CD4-positive, alpha-beta memory T cell (primary cell): Measurements from ENCODE around the gene BST2. TPM values are rescaled to one million over a fixed set of nuclear protein-coding genes. Genes with fewer than 3 reads are reported as not detected.

ENCODE experiments used
- CTCF ChIA-PET: fragments of 350-600 bp; sonication (Branson Sonifier 250); formaldehyde crosslinking; loops from one replicate; lab custom pipeline; 2021; ENCODE audit warnings: inconsistent platforms; ENCODE audit not compliant: partially characterized antibody; lab: Charles Lee
- POLR2A ChIA-PET: fragments of 350-600 bp; sonication (Branson Sonifier 250); formaldehyde crosslinking; loops from one replicate; lab custom pipeline; 2021; ENCODE audit not compliant: partially characterized antibody; lab: Charles Lee
- DNase-seq, 5 donors: peaks; one replicate each; pipeline versions ENCODE4 v3.0.0 to v3.0.0-alpha.2; 2020 to 2022; ENCODE audit warnings: mixed read lengths in 1 of 5
- H3K27ac ChIP-seq: one replicate; pipeline ENCODE4 v1.7.0; 2013; ENCODE audit warnings: low read depth, low read length
- H3K27me3 ChIP-seq: 2 replicates; pipeline ENCODE4 v1.7.0; 2013; ENCODE audit warnings: mild to moderate bottlenecking, low read length, moderate library complexity; ENCODE audit not compliant: insufficient read depth
- H3K36me3 ChIP-seq: 2 replicates; pipeline ENCODE4 v1.7.0; 2013; ENCODE audit warnings: mild to moderate bottlenecking, low read length, moderate library complexity; ENCODE audit not compliant: insufficient read depth
- H3K4me1 ChIP-seq: 2 replicates; pipeline ENCODE4 v1.7.0; 2013; ENCODE audit warnings: mild to moderate bottlenecking, low read length, moderate library complexity; ENCODE audit not compliant: insufficient read depth
- H3K4me3 ChIP-seq, 2 donors: one replicate each; pipeline ENCODE4 v1.7.0; 2013; ENCODE audit warnings: low read length in 2 of 2, mild to moderate bottlenecking in 1 of 2
- H3K9me3 ChIP-seq, 2 donors: one replicate each; pipeline ENCODE4 v1.7.0; 2013; ENCODE audit warnings: low read length in 2 of 2, control low read depth in 1 of 2; ENCODE audit not compliant: control insufficient read depth in 1 of 2
- H3K27ac Mint-ChIP-seq, 7 donors: one replicate each; pipeline ENCODE4 v1.8.0; 2020 to 2021; ENCODE audit warnings: mixed read lengths in 7 of 7, mild to moderate bottlenecking in 6 of 7, inconsistent platforms in 3 of 7, moderate library complexity in 3 of 7
- H3K27me3 Mint-ChIP-seq, 2 donors: one replicate each; pipeline ENCODE4 v1.8.0; 2020 to 2021; ENCODE audit warnings: mixed read lengths in 2 of 2
- H3K36me3 Mint-ChIP-seq, 2 donors: one replicate each; pipeline ENCODE4 v1.8.0; 2020 to 2021; ENCODE audit warnings: mixed read lengths in 2 of 2, inconsistent platforms in 1 of 2, mild to moderate bottlenecking in 1 of 2
- H3K4me1 Mint-ChIP-seq, 4 donors: one replicate each; pipeline ENCODE4 v1.8.0; 2020 to 2021; ENCODE audit warnings: mixed read lengths in 4 of 4, mild to moderate bottlenecking in 1 of 4
- H3K4me3 Mint-ChIP-seq, 8 donors: one replicate each; pipeline ENCODE4 v1.8.0; 2020 to 2021; ENCODE audit warnings: mixed read lengths in 8 of 8, mild to moderate bottlenecking in 7 of 8, moderate library complexity in 6 of 8, inconsistent platforms in 3 of 8
- H3K9me3 Mint-ChIP-seq, 8 donors: one replicate each; pipeline ENCODE4 v1.8.0; 2020 to 2021; ENCODE audit warnings: mixed read lengths in 8 of 8, mild to moderate bottlenecking in 5 of 8, inconsistent platforms in 3 of 8, moderate library complexity in 1 of 8
- intact Hi-C: fragments of 100-400 bp; cut with micrococcal nuclease; formaldehyde crosslinking; loops from one replicate; pipeline ENCODE4 v1.15.1; 2023
- polyA plus RNA-seq, 2 donors: library from polyadenylated mRNA; unstranded; fragments of 300-500 nt; fragmentation: Illumina TruSeq; gene quantifications; one replicate each; pipeline ENCODE4 v1.2.3, GENCODE V29; 2021
- total RNA-seq, 2 experiments: library from RNA; stranded (reverse); gene quantifications; one replicate each; pipeline ENCODE4 v1.2.3, GENCODE V29; 2021

BST2 gene, protein sequence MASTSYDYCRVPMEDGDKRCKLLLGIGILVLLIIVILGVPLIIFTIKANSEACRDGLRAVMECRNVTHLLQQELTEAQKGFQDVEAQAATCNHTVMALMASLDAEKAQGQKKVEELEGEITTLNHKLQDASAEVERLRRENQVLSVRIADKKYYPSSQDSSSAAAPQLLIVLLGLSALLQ
- 10 to 100 TPM; 55.9 TPM for total RNA-seq
- 100 to 1,000 TPM; 143 to 173 TPM for polyA plus RNA-seq

DNA sequence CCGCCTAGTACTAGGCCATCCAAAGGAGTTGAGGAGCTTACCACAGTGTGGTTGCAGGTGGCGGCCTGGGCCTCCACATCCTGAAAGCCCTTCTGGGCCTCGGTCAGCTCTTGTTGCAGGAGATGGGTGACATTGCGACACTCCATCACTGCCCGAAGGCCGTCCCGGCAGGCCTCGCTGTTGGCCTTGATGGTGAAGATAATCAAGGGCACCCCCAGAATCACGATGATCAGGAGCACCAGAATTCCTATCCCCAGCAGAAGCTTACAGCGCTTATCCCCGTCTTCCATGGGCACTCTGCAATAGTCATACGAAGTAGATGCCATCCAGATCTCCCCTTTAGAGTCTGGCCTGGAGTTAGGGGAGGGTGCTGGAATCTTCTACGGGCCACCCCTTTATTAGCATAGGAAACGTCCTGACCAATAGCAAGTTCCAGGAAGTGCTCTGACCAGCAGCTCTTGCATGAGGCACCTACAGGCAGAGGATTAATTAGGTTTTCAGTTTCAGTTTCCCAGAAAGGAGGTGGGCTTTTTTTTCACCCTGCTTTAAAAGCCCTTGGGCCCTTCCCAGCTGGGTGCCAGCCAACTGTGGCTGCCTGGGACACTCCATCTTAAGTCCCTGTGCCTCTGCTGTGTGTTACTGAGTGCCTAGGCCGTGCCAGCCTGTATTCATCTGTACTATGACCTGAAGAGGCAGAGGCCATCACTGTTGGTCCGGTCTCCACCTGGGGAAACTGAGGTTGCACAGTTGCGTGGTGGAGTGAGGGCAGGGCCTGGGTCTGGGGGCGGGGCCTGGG, at the start of gene BST2:
Gene BST2, minus strand, starts transcription at position 381 of the 796 bp plus-strand sequence. Its CDS starts 55 bp downstream, at position 326.
- Histone ChIP-seq H3K9me3 (no peaks in the 10 kb centered on the region), H3K36me3 (peaks cover 8% of the 10 kb centered on the region), H3K27me3 (no peaks in the 10 kb centered on the region), H3K4me1 (peaks cover 32% of the 10 kb centered on the region), H3K4me3 (peak within 1 kb of the TSS; percentile 93 to 98), H3K27ac (peak within 1 kb of the TSS; percentile 88)
- ChIA-PET POLR2A (interaction anchor here (0.7 to 5.7 kb wide), 8 partner anchors 9 to 396 kb away, joined by 3 to 87 read pairs (median 5); partner anchors contain the start of genes ANO8, MVB12A and TMEM221), CTCF (interaction anchor here (0.6 to 4.4 kb wide), 10 partner anchors 10 to 170 kb away, joined by 3 to 25 read pairs (median 3); partner anchors contain the start of genes CCDC194 and MVB12A)
- peak within 1 kb of the TSS; percentile 93 to 96 (median 94) for H3K27ac Mint-ChIP-seq
- no peaks in the 10 kb centered on the region for H3K27me3 Mint-ChIP-seq
- intact Hi-C loops, result loop anchor here (1.0 to 5.0 kb wide), 3 partner anchors 14 to 98 kb away; partner anchors contain the start of genes DDA1, GTPBP3 and MRPL34
- H3K4me3 Mint-ChIP-seq, result peak within 1 kb of the TSS; percentile 94 to 98 (median 94)
- H3K9me3 Mint-ChIP-seq, result no peaks in the 10 kb centered on the region
- H3K4me1 Mint-ChIP-seq, result peaks cover 20 to 45% (median 29%) of the 10 kb centered on the region in 4 donors
- DNase-seq, result peak; percentile 60 to 80 (median 65)
- H3K36me3 Mint-ChIP-seq, result peaks cover 3 to 27% of the 10 kb centered on the region in 2 donors

DNA sequence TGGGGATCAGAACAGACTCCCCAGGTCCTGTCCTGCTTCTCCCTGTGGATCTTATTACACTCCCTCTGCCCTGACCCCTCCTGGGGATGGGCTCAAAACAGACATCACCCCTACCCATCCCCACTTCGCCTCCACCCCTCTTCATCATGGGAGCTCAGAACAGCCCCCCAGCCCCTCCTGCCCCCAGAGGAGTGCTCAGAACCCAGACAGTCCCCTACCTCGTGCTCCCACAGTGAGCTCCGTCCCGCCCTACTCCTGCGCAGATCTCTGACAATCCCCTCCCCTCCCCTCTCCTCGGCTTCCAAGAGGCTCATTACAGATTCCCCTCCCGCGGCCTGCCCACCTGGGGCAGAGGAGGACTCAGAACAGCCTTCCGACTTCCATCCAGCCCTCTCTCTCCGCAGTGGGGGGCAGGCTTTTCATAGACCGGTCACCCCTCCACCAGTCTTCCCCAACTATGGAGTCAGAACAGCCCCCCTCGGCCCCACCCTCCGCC, 49.2 kb upstream of the BST2 start:
- peak overlapping the region in 2 of 8 donors; percentile 26 to 30 for H3K4me3 Mint-ChIP-seq
- ChIA-PET CTCF (interaction anchor here (1.0 to 1.6 kb wide), 3 partner anchors 10 to 119 kb away, joined by 4 to 8 read pairs (median 7); no protein-coding TSS in a partner anchor), POLR2A (no interaction called here)
- no peaks in the 10 kb centered on the region for H3K9me3 ChIP-seq
- H3K27ac Mint-ChIP-seq, result no peak overlapping the region
- H3K9me3 Mint-ChIP-seq, result peaks cover 0 to 2% (median 0%) of the 10 kb centered on the region in 8 donors
- DNase-seq, result no peak
- intact Hi-C loops, result no loop called here
- H3K27ac ChIP-seq, result no peak overlapping the region
- peaks cover 18% of the 10 kb centered on the region for H3K27me3 ChIP-seq
- H3K36me3 ChIP-seq, result no peaks in the 10 kb centered on the region
- no peak overlapping the region for H3K4me3 ChIP-seq
- H3K4me1 ChIP-seq, result peaks cover 15% of the 10 kb centered on the region
- peaks cover 25 to 35% of the 10 kb centered on the region in 2 donors for H3K27me3 Mint-ChIP-seq
- no peaks in the 10 kb centered on the region for H3K36me3 Mint-ChIP-seq
- H3K4me1 Mint-ChIP-seq, result peaks cover 8 to 17% (median 11%) of the 10 kb centered on the region in 4 donors

DNA sequence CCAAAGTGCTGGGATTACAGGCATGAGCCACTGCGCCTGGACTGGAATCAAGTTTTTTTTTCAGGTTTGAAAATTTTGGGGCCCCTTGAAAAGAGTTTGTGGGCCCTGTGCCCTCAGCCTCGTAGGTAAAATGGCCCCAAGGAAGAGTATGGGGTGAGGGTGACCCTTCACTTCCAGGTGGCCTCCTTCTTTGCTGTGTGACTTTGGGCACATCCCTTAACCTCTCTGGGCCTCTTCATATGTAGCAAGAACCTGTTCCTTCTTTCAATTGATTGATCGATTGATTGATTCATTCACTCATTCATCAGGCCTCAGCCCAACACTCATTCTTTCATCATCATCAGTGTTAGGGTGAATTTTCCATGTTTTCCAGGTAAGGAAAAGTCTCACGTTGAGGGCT, 46.4 kb upstream of the BST2 start:
- CTCF ChIA-PET, result interaction anchor here (1.6 kb wide), 1 partner anchor 57 kb away, joined by 3 read pairs; the partner anchor contains the start of gene CCDC194
- H3K36me3 ChIP-seq, result no peaks in the 10 kb centered on the region
- peaks cover 10% of the 10 kb centered on the region for H3K27me3 ChIP-seq
- POLR2A ChIA-PET, result interaction anchor here (0.5 kb wide), 1 partner anchor 43 kb away, joined by 3 read pairs; no protein-coding TSS in a partner anchor
- intact Hi-C loops, result no loop called here
- Mint-ChIP-seq H3K27ac (no peak overlapping the region), H3K4me3 (no peak overlapping the region), H3K36me3 (no peaks in the 10 kb centered on the region), H3K4me1 (peaks cover 8 to 22% (median 11%) of the 10 kb centered on the region in 4 donors), H3K27me3 (peaks cover 22 to 30% of the 10 kb centered on the region in 2 donors), H3K9me3 (peaks cover 0 to 3% (median 0%) of the 10 kb centered on the region in 8 donors)
- no peak overlapping the region for H3K4me3 ChIP-seq
- no peak for DNase-seq
- H3K4me1 ChIP-seq, result peaks cover 15% of the 10 kb centered on the region
- no peaks in the 10 kb centered on the region for H3K9me3 ChIP-seq
- H3K27ac ChIP-seq, result no peak overlapping the region

DNA sequence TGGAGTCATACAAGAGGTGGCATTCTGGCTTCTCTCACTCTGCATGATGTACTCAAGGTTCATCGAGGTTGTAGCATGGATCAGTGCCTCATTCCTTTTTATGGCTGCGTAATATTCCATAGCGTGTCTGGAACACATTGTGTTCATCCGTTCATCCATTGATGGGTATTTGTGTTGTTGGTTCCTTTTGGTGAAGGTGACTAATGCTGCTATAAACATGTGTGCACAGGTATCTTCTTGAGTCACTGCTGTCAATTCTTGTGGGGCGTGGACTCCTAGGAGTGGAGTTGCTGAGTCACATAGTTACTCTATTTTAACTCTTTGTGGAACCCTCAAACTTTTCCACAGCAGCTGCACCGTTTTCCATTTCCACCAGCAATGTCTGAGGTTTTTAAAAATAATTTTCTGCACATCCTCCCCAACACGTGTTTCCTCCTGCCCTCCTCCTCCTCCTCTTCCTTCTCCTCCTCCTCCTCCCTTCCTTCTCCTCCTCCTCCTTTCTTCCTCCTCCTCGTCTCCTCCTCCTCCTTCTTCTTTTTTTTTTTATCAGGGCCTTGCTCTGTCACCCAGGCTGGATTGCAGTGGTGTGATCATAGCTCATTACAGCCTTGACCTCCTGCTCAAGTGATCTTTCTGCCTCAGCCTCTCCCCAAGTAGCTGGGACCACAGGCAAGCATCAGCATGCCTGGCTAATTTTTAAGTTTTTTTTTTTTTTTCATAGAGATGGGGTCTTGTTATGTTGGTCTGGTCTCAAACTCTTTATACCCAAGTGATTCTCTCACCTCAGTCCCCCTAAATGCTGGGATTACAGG, 45.0 kb upstream of the BST2 start:
- H3K27me3 Mint-ChIP-seq, result peaks cover 18 to 24% of the 10 kb centered on the region in 2 donors
- H3K27ac Mint-ChIP-seq, result peak overlapping the region in 1 of 7 donors; percentile 22
- H3K9me3 ChIP-seq, result no peaks in the 10 kb centered on the region
- H3K4me1 Mint-ChIP-seq, result peaks cover 8 to 19% (median 11%) of the 10 kb centered on the region in 4 donors
- peaks cover 5% of the 10 kb centered on the region for H3K27me3 ChIP-seq
- H3K36me3 ChIP-seq, result no peaks in the 10 kb centered on the region
- peak in 1 of 5 donors; percentile 64 for DNase-seq
- intact Hi-C loops, result no loop called here
- no peak overlapping the region for H3K27ac ChIP-seq
- H3K9me3 Mint-ChIP-seq, result peaks cover 0 to 3% (median 0%) of the 10 kb centered on the region in 8 donors
- H3K4me1 ChIP-seq, result peaks cover 15% of the 10 kb centered on the region
- no peaks in the 10 kb centered on the region for H3K36me3 Mint-ChIP-seq
- ChIA-PET POLR2A (no interaction called here), CTCF (interaction anchor here (0.7 to 1.8 kb wide), 3 partner anchors 42 to 1448 kb away, joined by 3 to 5 read pairs (median 3); no protein-coding TSS in a partner anchor)
- H3K4me3 ChIP-seq, result no peak overlapping the region
- H3K4me3 Mint-ChIP-seq, result peak overlapping the region in 5 of 8 donors; percentile 1 to 59 (median 14)

DNA sequence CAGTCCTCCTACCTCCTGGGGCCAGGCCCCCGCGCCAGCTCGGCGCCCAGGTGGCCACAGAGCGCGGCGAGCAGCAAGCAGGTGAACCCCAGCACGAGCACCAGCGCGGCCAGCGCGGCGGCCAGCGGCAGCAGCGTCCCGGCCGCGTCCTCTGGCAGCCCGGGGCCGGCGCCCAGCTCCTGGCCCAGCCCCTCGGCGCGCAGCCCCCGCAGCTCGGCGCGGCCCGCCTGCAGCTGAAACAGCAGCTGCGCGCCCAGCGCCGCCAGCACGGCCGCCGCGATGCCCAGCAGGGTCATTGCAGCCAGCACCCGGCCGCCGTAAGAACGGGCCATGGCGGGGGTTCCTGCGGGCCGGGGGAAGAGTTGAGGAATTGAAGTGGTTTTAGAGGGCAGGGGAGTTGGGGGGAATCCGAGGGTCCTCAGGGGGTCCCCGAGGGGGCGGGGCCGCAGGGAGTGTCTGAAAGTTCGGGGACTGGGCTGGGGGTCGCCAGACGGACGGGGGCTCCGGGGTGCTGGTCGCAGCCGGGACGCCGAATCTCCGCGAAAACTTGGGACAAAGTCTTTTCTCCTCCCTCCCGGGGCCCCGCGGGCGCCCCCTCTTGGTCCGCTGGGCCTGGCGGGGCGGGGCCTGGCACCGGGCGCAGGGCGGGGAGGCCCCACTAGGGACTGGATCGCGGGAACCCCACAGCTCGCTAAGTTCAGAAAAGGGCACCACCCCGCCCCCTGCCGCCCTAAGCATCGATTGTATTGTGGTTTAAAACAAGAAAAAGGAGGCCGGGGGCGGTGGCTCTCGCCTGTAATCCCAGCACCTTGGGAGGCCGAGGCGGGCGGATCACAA, 42.9 kb upstream of the BST2 start, which contains the start of gene TMEM221:
Gene TMEM221, minus strand, starts transcription at position 538 of the 837 bp plus-strand sequence. Its CDS starts 206 bp downstream, at position 332.
- ChIA-PET POLR2A (interaction anchor here (1.0 kb wide), 1 partner anchor 43 kb away, joined by 5 read pairs; the partner anchor contains the start of gene BST2), CTCF (interaction anchor here (0.7 to 2.2 kb wide), 12 partner anchors 10 to 411 kb away, joined by 3 to 12 read pairs (median 4); partner anchors contain the start of gene CCDC194)
- Histone ChIP-seq H3K27me3 (no peaks in the 10 kb centered on the region), H3K9me3 (no peaks in the 10 kb centered on the region), H3K4me3 (peak within 1 kb of the TSS in 1 of 2 donors; percentile 32), H3K36me3 (no peaks in the 10 kb centered on the region), H3K4me1 (peaks cover 11% of the 10 kb centered on the region), H3K27ac (no peak within 1 kb of the TSS)
- peak; percentile 41 to 60 (median 51) for DNase-seq
- Mint-ChIP-seq H3K4me3 (peak within 1 kb of the TSS; percentile 27 to 71 (median 60)), H3K9me3 (peaks cover 0 to 3% (median 0%) of the 10 kb centered on the region in 8 donors), H3K27me3 (peaks cover 10 to 13% of the 10 kb centered on the region in 2 donors), H3K27ac (no peak within 1 kb of the TSS), H3K36me3 (no peaks in the 10 kb centered on the region), H3K4me1 (peaks cover 5 to 15% (median 7%) of the 10 kb centered on the region in 4 donors)
- intact Hi-C loops, result loop anchor here (1.0 kb wide), 1 partner anchor 53 kb away; no protein-coding TSS in a partner anchor
